GM12864 (cell line): ENCODE data around the gene TAS2R8.

Source experiments
- DNase-seq: peaks from one replicate; pipeline ENCODE4 v3.0.0-alpha.2; 2011; ENCODE audit warnings: low read depth
- H3K4me3 ChIP-seq: 2 replicates; pipeline ENCODE4 v1.5.1; 2011; ENCODE audit warnings: mild to moderate bottlenecking, low read depth, low read length, control low read depth
- CTCF ChIP-seq: IDR thresholded peaks from 2 replicates; pipeline ENCODE4 v1.5.1; 2011; ENCODE audit warnings: low read depth, mild to moderate bottlenecking, moderate library complexity, low read length, control low read depth, inconsistent platforms; ENCODE audit errors: missing control alignments

TAS2R8 gene

GRCh38 chr12:10756194-10756593 lies 50.9 kb downstream of the TAS2R8 start:
- DNase-seq = no peak
- TF ChIP-seq CTCF = no peak
- no peak overlapping the region for H3K4me3 ChIP-seq
